Measurements from ENCODE around the gene KNDC1. TPM values are rescaled to one million over a fixed set of nuclear protein-coding genes. Genes with fewer than 3 reads are reported as not detected.

Gene KNDC1
- total and polyA plus RNA-seq, 2 of the 4 experiments (the other 2 are of a cell fraction): 0.18 to 1.1 TPM

GRCh38 chr10:133262696-133263095 lies 102.7 kb downstream of the KNDC1 start:
- no peak for DNase-seq
- no peak overlapping the region for H3K18ac ChIP-seq (ENCODE audit: low read depth, low read length)
- no peak overlapping the region for H2BK20ac ChIP-seq (ENCODE audit: low read depth, low read length)
- no peaks in the 10 kb centered on the region for H4K20me1 ChIP-seq (ENCODE audit: insufficient read depth, low read length)
- no peak overlapping the region for H4K5ac ChIP-seq (ENCODE audit: low read depth, low read length)
- H4K91ac ChIP-seq (ENCODE audit: insufficient read depth, low read depth, low read length): no peak overlapping the region
- H2AFZ ChIP-seq (replicated peaks; ENCODE audit: low read length, poor library complexity): peak overlapping the region; percentile 36
- H3K4ac ChIP-seq (ENCODE audit: low read depth, low read length): no peak overlapping the region
- H3K36me3 ChIP-seq (ENCODE audit: control insufficient read depth, insufficient read depth, low read length): no peaks in the 10 kb centered on the region
- ChIA-PET POLR2A (ENCODE audit: unreplicated experiment) (no interaction called here), CTCF (interaction anchor here (1.9 kb wide), 1 partner anchor 45 kb away, joined by 5 read pairs; no protein-coding TSS in a partner anchor)
- no peak overlapping the region for H3K9ac ChIP-seq (ENCODE audit: low read depth, low read length)
- 92% methylated on average over 9 of the region's 14 CpGs; no CpG with 5 or more reads in 1 of the 2 experiments for WGBS, 2 experiments (ENCODE audit: extremely low coverage in 2 of 2, insufficient read length in 1 of 2)
- H4K8ac ChIP-seq (ENCODE audit: low read depth in 2 of 2, low read length in 2 of 2): peak overlapping the region; percentile 30 to 94; a peak in 2 of 4 replicates
- BruUV-seq (replicated peaks): no TSS peak
- peaks cover 18% of the 10 kb centered on the region for H3K9me1 ChIP-seq (ENCODE audit: insufficient read depth, low read length)
- in situ Hi-C loops (cut with MboI; ENCODE audit: low sequenced_read_pairs) (loop anchor here (25.0 kb wide), 1 partner anchor 600 kb away; no protein-coding TSS in a partner anchor), intact Hi-C loops (cut with micrococcal nuclease) (loop anchor here (1.0 to 5.0 kb wide), 2 partner anchors 14 to 45 kb away; partner anchors contain the start of genes ADAM8, TUBGCP2 and ZNF511), dilution Hi-C loops (cut with HindIII; ENCODE audit: low sequenced_read_pairs, unreplicated experiment) (no loop called here)
- H3K4me3 ChIP-seq (ENCODE audit: insufficient read depth, low read depth, low read length): no peak overlapping the region
- no peak overlapping the region for H3K14ac ChIP-seq (replicated peaks; ENCODE audit: low read depth, low read length)
- H3K56ac ChIP-seq (ENCODE audit: extremely low read depth, insufficient read depth, low read length): no peak overlapping the region
- H3K79me1 ChIP-seq (ENCODE audit: low read depth in 1 of 2, low read length in 2 of 2): peaks cover 0 to 4% of the 10 kb centered on the region in 2 experiments; a peak in 1 of 4 replicates
- H3K27ac ChIP-seq (ENCODE audit: insufficient read depth, low read length): no peak overlapping the region
- no peak overlapping the region for H3K4me2 ChIP-seq (ENCODE audit: low read depth, low read length)
- TF ChIP-seq SMC3 (IDR thresholded peaks at IDR 0.05; ENCODE audit: low read depth, low read length) (no peak), CEBPB (IDR thresholded peaks at IDR 0.05; ENCODE audit: low read depth, low read length) (no peak), NFE2L2 (IDR thresholded peaks at IDR 0.05; ENCODE audit: low read depth, low read length) (no peak), USF2 (IDR thresholded peaks at IDR 0.05; ENCODE audit: low read depth, low read length) (no peak), RCOR1 (IDR thresholded peaks at IDR 0.05; ENCODE audit: insufficient replicate concordance, low read length) (no peak), MXI1 (IDR thresholded peaks at IDR 0.05; ENCODE audit: borderline replicate concordance, low read depth, low read length) (no peak)
- H3K4me1 ChIP-seq (ENCODE audit: control insufficient read depth, insufficient read depth, low read length): peaks cover 21% of the 10 kb centered on the region
- no peak overlapping the region for H3K23ac ChIP-seq (ENCODE audit: low read depth, low read length)
- no peak for ATAC-seq (ENCODE audit: low read depth)
- no peaks in the 10 kb centered on the region for H3K9me3 ChIP-seq (ENCODE audit: control insufficient read depth, insufficient read depth, low read length)
- no peaks in the 10 kb centered on the region; the same call in 1 of the 2 replicates for H3K27me3 ChIP-seq (ENCODE audit: control insufficient read depth, insufficient read depth, low read length)
- no peak overlapping the region for H2BK120ac ChIP-seq (ENCODE audit: low read depth, low read length)
- peak overlapping the region; percentile 60 for H2AK9ac ChIP-seq (replicated peaks; ENCODE audit: low read depth, low read length, poor library complexity)
- H2BK15ac ChIP-seq (ENCODE audit: low read depth, low read length): peak overlapping the region; percentile 5; the same call in 2 of the 3 replicates
- no peak overlapping the region for H2BK5ac ChIP-seq (ENCODE audit: low read depth, low read length, poor library complexity, severe bottlenecking)
- peak overlapping the region; percentile 70 for H2AK5ac ChIP-seq (ENCODE audit: low read depth, low read length)
